WTC11 (cell line): Measurements from ENCODE around the gene NFATC1. TPM values are rescaled to one million over a fixed set of nuclear protein-coding genes. Genes with fewer than 3 reads are reported as not detected.

Source experiments
- ATAC-seq: fragments of 200-7000 bp; cut with Tn5 transposase; 2 replicates; pipeline ENCODE4 v1.10.0; 2021; ENCODE audit warnings: mild to moderate bottlenecking, moderate library complexity
- CTCF ChIA-PET: fragments of 300-600 bp; sonication (Branson Sonifier 250); formaldehyde crosslinking; loops from one replicate; lab custom pipeline; 2021; ENCODE audit warnings: antibody characterized with exemption; lab: Charles Lee
- POLR2A ChIA-PET: fragments of 350-600 bp; sonication (Branson Sonifier 250); formaldehyde crosslinking; loops from one replicate; lab custom pipeline; 2021; ENCODE audit warnings: antibody characterized with exemption; lab: Charles Lee
- DNase-seq: peaks from one replicate; pipeline ENCODE4 v3.0.0; 2021; ENCODE audit warnings: low spot score
- H3K27ac Mint-ChIP-seq: 2 replicates; pipeline ENCODE4 v1.8.0; 2021; ENCODE audit warnings: mixed read lengths
- H3K27me3 Mint-ChIP-seq: 2 replicates; pipeline ENCODE4 v1.8.0; 2021; ENCODE audit warnings: low read depth, mild to moderate bottlenecking, moderate library complexity, mixed read lengths
- H3K36me3 Mint-ChIP-seq: 2 replicates; pipeline ENCODE4 v1.8.0; 2021; ENCODE audit warnings: mixed read lengths
- H3K4me1 Mint-ChIP-seq: 2 replicates; pipeline ENCODE4 v1.8.0; 2022; ENCODE audit warnings: mixed read lengths
- H3K4me3 Mint-ChIP-seq: 2 replicates; pipeline ENCODE4 v1.8.0; 2021; ENCODE audit warnings: mild to moderate bottlenecking, moderate library complexity, mixed read lengths
- H3K9me3 Mint-ChIP-seq: 2 replicates; pipeline ENCODE4 v1.8.0; 2021; ENCODE audit warnings: mixed read lengths
- ARID4B ChIP-seq: sonication (generic); formaldehyde crosslinking; IDR thresholded peaks from 2 replicates; pipeline ENCODE4 v1.8.0; 2023; ENCODE audit warnings: missing genetic modification reagents, mild to moderate bottlenecking, borderline replicate concordance
- E2F1 ChIP-seq: sonication (generic); formaldehyde crosslinking; IDR thresholded peaks from 2 replicates; pipeline ENCODE4 v1.8.0; 2022; ENCODE audit warnings: mild to moderate bottlenecking, missing genetic modification reagents
- MXD4 ChIP-seq: fragments of 250-450 bp; sonication (Bioruptor Pico); IDR thresholded peaks from 2 replicates; pipeline ENCODE4 v1.8.0; 2021; ENCODE audit warnings: mild to moderate bottlenecking, moderate library complexity, borderline replicate concordance
- NR1H2 ChIP-seq: sonication (generic); formaldehyde crosslinking; IDR thresholded peaks from 2 replicates; pipeline ENCODE4 v1.9.0; 2021; ENCODE audit warnings: mild to moderate bottlenecking, moderate library complexity, missing genetic modification reagents
- PRDM15 ChIP-seq: sonication (generic); formaldehyde crosslinking; IDR thresholded peaks from 2 replicates; pipeline ENCODE4 v1.8.0; 2022; ENCODE audit warnings: missing genetic modification reagents
- TEAD4 ChIP-seq: sonication (generic); formaldehyde crosslinking; IDR thresholded peaks from 2 replicates; pipeline ENCODE4 v1.8.0; 2022; ENCODE audit warnings: mild to moderate bottlenecking, missing genetic modification reagents
- USF1 ChIP-seq: sonication (generic); formaldehyde crosslinking; IDR thresholded peaks from 2 replicates; pipeline ENCODE4 v1.8.0; 2022; ENCODE audit warnings: mild to moderate bottlenecking, missing genetic modification reagents
- ZBTB21 ChIP-seq: sonication (generic); formaldehyde crosslinking; IDR thresholded peaks from 2 replicates; pipeline ENCODE4 v1.8.1; 2023; ENCODE audit warnings: mild to moderate bottlenecking, missing genetic modification reagents, borderline replicate concordance
- ZNF138 ChIP-seq: sonication (generic); formaldehyde crosslinking; conservative IDR thresholded peaks from 2 replicates; pipeline ENCODE4 v1.8.1; 2022; ENCODE audit warnings: mild to moderate bottlenecking, moderate library complexity, missing genetic modification reagents
- ZNF219 ChIP-seq: sonication (generic); formaldehyde crosslinking; IDR thresholded peaks from 2 replicates; pipeline ENCODE4 v1.8.0; 2023; ENCODE audit warnings: missing genetic modification reagents, mild to moderate bottlenecking, borderline replicate concordance
- ZNF232 ChIP-seq: sonication (generic); formaldehyde crosslinking; IDR thresholded peaks from 2 replicates; pipeline ENCODE4 v1.8.0; 2022; ENCODE audit warnings: mild to moderate bottlenecking, missing genetic modification reagents
- ZNF263 ChIP-seq: sonication (generic); formaldehyde crosslinking; IDR thresholded peaks from 2 replicates; pipeline ENCODE4 v1.8.1; 2022; ENCODE audit warnings: low read depth, mild to moderate bottlenecking, moderate library complexity, missing genetic modification reagents
- ZNF396 ChIP-seq: fragments of 250-450 bp; sonication (Bioruptor Pico); IDR thresholded peaks from 2 replicates; pipeline ENCODE4 v1.8.0; 2021; ENCODE audit warnings: mild to moderate bottlenecking, moderate library complexity, borderline replicate concordance
- ZNF423 ChIP-seq: fragments of 250-450 bp; sonication (Bioruptor Pico); IDR thresholded peaks from 2 replicates; pipeline ENCODE4 v2.1.2; 2022; ENCODE audit warnings: mild to moderate bottlenecking, moderate library complexity
- total RNA-seq: library from RNA; stranded (reverse); gene quantifications from 3 replicates; pipeline ENCODE4 v1.2.3, GENCODE V29; 2021
- TF ChIP-seq, protein P1 (sequence below): fragments of 200-600 bp; IDR thresholded peaks from 2 replicates; pipeline ENCODE4 v1.8.0; 2022; ENCODE audit warnings: antibody characterized with exemption
- TF ChIP-seq, protein P2 (sequence below): sonication (generic); formaldehyde crosslinking; IDR thresholded peaks from 2 replicates; pipeline ENCODE4 v1.8.1; 2023; ENCODE audit warnings: mild to moderate bottlenecking, missing genetic modification reagents

NFATC1 gene
- total RNA-seq, 1 experiment from 2014 or later, result 20.2 TPM

GRCh38 chr18:79388043-79388442 is 7.7 kb upstream of the NFATC1 start:
- ATAC-seq, result no peak
- Mint-ChIP-seq H3K9me3 (no peaks in the 10 kb centered on the region), H3K4me3 (no peak overlapping the region), H3K27me3 (peaks cover 42% of the 10 kb centered on the region), H3K36me3 (no peaks in the 10 kb centered on the region), H3K27ac (no peak overlapping the region), H3K4me1 (peaks cover 6% of the 10 kb centered on the region)
- ChIA-PET CTCF (no interaction called here), POLR2A (no interaction called here)
- TF ChIP-seq ZBTB21, result no peak
- TF ChIP-seq NR1H2 (CRISPR knock-in tag), result no peak
- TF ChIP-seq PRDM15 (CRISPR knock-in tag), result no peak
- no peak for TF ChIP-seq MXD4 (CRISPR knock-in tag)
- TF ChIP-seq, protein P1, sequence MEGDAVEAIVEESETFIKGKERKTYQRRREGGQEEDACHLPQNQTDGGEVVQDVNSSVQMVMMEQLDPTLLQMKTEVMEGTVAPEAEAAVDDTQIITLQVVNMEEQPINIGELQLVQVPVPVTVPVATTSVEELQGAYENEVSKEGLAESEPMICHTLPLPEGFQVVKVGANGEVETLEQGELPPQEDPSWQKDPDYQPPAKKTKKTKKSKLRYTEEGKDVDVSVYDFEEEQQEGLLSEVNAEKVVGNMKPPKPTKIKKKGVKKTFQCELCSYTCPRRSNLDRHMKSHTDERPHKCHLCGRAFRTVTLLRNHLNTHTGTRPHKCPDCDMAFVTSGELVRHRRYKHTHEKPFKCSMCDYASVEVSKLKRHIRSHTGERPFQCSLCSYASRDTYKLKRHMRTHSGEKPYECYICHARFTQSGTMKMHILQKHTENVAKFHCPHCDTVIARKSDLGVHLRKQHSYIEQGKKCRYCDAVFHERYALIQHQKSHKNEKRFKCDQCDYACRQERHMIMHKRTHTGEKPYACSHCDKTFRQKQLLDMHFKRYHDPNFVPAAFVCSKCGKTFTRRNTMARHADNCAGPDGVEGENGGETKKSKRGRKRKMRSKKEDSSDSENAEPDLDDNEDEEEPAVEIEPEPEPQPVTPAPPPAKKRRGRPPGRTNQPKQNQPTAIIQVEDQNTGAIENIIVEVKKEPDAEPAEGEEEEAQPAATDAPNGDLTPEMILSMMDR, result no peak
- no peak for TF ChIP-seq ARID4B (CRISPR knock-in tag)
- TF ChIP-seq ZNF232 (CRISPR knock-in tag), result no peak
- TF ChIP-seq USF1 (CRISPR knock-in tag), result no peak
- no peak for TF ChIP-seq E2F1 (CRISPR knock-in tag)
- no peak for TF ChIP-seq ZNF423 (CRISPR knock-in tag)
- TF ChIP-seq, protein P2, sequence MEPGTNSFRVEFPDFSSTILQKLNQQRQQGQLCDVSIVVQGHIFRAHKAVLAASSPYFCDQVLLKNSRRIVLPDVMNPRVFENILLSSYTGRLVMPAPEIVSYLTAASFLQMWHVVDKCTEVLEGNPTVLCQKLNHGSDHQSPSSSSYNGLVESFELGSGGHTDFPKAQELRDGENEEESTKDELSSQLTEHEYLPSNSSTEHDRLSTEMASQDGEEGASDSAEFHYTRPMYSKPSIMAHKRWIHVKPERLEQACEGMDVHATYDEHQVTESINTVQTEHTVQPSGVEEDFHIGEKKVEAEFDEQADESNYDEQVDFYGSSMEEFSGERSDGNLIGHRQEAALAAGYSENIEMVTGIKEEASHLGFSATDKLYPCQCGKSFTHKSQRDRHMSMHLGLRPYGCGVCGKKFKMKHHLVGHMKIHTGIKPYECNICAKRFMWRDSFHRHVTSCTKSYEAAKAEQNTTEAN (CRISPR knock-in tag), result no peak
- TF ChIP-seq TEAD4, result no peak
- no peak for TF ChIP-seq ZNF263 (CRISPR knock-in tag)
- no peak for TF ChIP-seq ZNF138
- no peak for TF ChIP-seq ZNF396 (CRISPR knock-in tag)
- no peak for TF ChIP-seq ZNF219 (CRISPR knock-in tag)
- DNase-seq, result no peak
